Upper lobe of right lung (tissue), 1 donor: ENCODE data around the gene TTI1. TPM values are rescaled to one million over a fixed set of nuclear protein-coding genes. Genes with fewer than 3 reads are reported as not detected.
A peak's percentile ranks its signal among the peaks of the same experiment; 100 is the strongest.

Experiments
- ATAC-seq: fragments of 200-7000 bp; cut with Tn5 transposase; one replicate; pipeline ENCODE4 v1.9.1; 2020; ENCODE audit warnings: mild to moderate bottlenecking, moderate library complexity
- DNase-seq: peaks from one replicate; pipeline ENCODE4 v3.0.0-alpha.2; 2020
- H3K27ac ChIP-seq: fragments of 200-600 bp; one replicate; pipeline ENCODE4 v1.8.0; 2022
- H3K27me3 ChIP-seq: fragments of 200-600 bp; one replicate; pipeline ENCODE4 v1.8.0; 2022; ENCODE audit warnings: mild to moderate bottlenecking
- H3K36me3 ChIP-seq: fragments of 200-600 bp; one replicate; pipeline ENCODE4 v1.8.0; 2022
- H3K4me1 ChIP-seq: fragments of 200-600 bp; one replicate; pipeline ENCODE4 v1.8.0; 2022
- H3K4me3 ChIP-seq: fragments of 200-600 bp; one replicate; pipeline ENCODE4 v1.8.0; 2022; ENCODE audit warnings: mild to moderate bottlenecking
- H3K9me3 ChIP-seq: fragments of 200-600 bp; one replicate; pipeline ENCODE4 v1.8.0; 2022
- CTCF ChIP-seq: fragments of 200-600 bp; IDR thresholded peaks from one replicate; pipeline ENCODE4 v1.8.0; 2022; ENCODE audit warnings: antibody characterized with exemption
- intact Hi-C: fragments of 100-400 bp; cut with DNase I; formaldehyde crosslinking; loops from one replicate; pipeline ENCODE4 v1.11.0; 2022
- total RNA-seq: library from RNA; stranded (reverse); fragmentation: NEBNext Ultra II Directional; extraction: Animal tissue kit (Norgen Biotek cat#: 25700); gene quantifications from one replicate; pipeline ENCODE4 v1.2.1, GENCODE V29; 2021
- donor health status: DM: no; HTN: yes; CAD: no; lungs with severe emphysema.

TTI1 gene
- total RNA-seq, 1 donor from 2014 or later, result 16.3 TPM

DNA sequence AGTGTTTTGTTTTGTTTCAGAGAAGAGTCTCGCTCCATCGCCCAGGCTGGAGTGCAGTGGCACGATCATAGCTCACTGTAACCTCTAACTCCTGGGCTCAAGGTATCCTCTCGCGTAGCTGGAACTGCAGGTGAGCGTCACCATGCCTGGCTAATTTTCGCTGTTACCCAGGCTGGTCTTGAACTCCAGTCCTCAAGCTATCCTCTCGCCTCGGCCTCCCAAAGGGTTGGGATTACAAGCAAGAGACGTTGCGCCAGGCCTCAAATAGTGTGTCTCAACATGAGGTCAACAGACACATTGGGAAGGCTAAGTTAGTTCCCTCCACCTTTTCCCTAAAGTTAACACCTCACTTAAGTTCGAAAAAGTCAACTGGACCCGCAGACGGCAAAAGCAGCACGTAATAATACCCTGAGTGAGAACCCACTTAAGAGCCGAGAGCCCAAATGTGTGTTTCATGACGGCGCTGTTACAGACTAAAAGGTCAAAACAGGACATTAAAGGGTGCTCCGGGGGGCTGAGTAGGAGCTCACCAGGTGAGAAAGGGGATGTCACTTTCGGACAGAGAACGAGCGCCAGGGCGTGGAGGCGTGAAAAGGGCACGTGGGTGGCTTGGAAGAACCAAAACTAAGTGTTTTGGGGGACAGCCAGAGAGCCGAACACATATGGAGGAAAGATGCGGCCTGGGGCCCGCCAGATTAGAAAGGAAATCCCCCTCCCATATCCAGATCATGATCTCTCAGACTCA lies 499 bp downstream of the TTI1 start:
- no peak for TF ChIP-seq CTCF
- Histone ChIP-seq H3K4me3 (peak overlapping the region; percentile 83), H3K36me3 (peaks cover 23% of the 10 kb centered on the region), H3K27ac (peak overlapping the region; percentile 97), H3K9me3 (no peaks in the 10 kb centered on the region), H3K4me1 (peaks cover 45% of the 10 kb centered on the region), H3K27me3 (no peaks in the 10 kb centered on the region)
- DNase-seq (no peak), ATAC-seq (peak; percentile 71)
- intact Hi-C loops, result no loop called here

DNA sequence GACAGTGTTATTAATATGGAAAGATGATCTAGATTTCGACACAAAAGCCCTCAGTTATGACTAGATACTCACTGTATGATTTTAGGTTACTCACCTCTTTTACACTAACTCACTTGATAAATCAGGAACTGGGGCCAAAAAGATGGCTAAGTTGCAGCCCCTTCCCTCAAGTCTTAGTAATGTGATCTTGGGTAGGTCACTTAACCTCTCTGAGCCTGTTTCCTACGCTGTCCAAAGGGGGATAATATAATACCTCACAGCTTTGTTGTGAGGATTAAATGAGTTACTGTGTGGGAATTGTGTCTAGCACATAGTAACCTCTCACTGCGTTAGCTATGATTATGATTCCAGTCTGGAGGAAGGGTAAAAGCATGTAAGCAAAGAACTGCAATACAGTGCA lies 1.3 kb downstream of the TTI1 start:
- H3K27ac ChIP-seq, result no peak overlapping the region
- ATAC-seq, result no peak
- H3K27me3 ChIP-seq, result no peaks in the 10 kb centered on the region
- intact Hi-C loops, result no loop called here
- H3K9me3 ChIP-seq, result no peaks in the 10 kb centered on the region
- peaks cover 18% of the 10 kb centered on the region for H3K36me3 ChIP-seq
- no peak overlapping the region for H3K4me3 ChIP-seq
- TF ChIP-seq CTCF, result no peak
- peaks cover 37% of the 10 kb centered on the region for H3K4me1 ChIP-seq
- no peak for DNase-seq

DNA sequence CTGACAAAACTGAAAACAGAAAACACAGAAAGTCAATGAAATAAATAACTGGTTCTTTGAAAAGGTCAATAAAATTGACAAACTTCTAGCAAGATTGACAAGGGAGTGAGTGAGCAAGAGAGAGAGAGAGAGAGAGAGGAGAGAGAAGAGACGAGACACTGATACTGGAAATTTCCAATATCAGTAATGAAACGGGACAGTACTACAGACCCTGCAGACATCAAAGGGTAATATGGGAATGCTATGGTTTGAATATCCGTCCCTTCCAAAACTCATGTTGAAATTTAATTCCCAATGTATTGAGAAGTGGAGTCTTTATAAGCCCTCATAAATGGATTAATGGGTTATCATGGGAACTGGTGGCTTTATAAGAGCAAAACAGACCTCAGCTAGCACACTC lies 3.8 kb downstream of the TTI1 start:
- Histone ChIP-seq H3K27me3 (no peaks in the 10 kb centered on the region), H3K9me3 (no peaks in the 10 kb centered on the region), H3K4me3 (no peak overlapping the region), H3K36me3 (no peaks in the 10 kb centered on the region), H3K4me1 (peaks cover 12% of the 10 kb centered on the region), H3K27ac (no peak overlapping the region)
- DNase-seq, result no peak
- no peak for ATAC-seq
- no peak for TF ChIP-seq CTCF
- intact Hi-C loops, result no loop called here

GRCh38 chr20:38024496-38024895 lies 8.8 kb downstream of the TTI1 start:
- Histone ChIP-seq H3K9me3 (no peaks in the 10 kb centered on the region), H3K36me3 (no peaks in the 10 kb centered on the region), H3K4me3 (no peak overlapping the region), H3K4me1 (peaks cover 16% of the 10 kb centered on the region), H3K27me3 (no peaks in the 10 kb centered on the region), H3K27ac (no peak overlapping the region)
- intact Hi-C loops, result no loop called here
- TF ChIP-seq CTCF, result no peak
- ATAC-seq, result no peak
- DNase-seq, result no peak

- intact Hi-C loops, result no loop called here
- Histone ChIP-seq H3K27me3 (no peaks in the 10 kb centered on the region), H3K27ac (peak overlapping the region; percentile 4), H3K9me3 (no peaks in the 10 kb centered on the region), H3K4me1 (peaks cover 16% of the 10 kb centered on the region), H3K36me3 (peaks cover 5% of the 10 kb centered on the region), H3K4me3 (no peak overlapping the region)
- TF ChIP-seq CTCF, result no peak
- peak; percentile 77 for ATAC-seq
- no peak for DNase-seq
Observed at GRCh38 chr20:38023181-38024001, 9.9 kb downstream of the TTI1 start.
